ENCODE data around the gene CDR2. TPM values are rescaled to one million over a fixed set of nuclear protein-coding genes. Genes with fewer than 3 reads are reported as not detected.

CDR2 gene
- total RNA-seq, 1 donor from 2014 or later, result 57.6 TPM

GRCh38 chr16:22316411-22316811 lies 58.0 kb downstream of the CDR2 start:
- Histone ChIP-seq H4K20me1 (ENCODE audit: insufficient read depth, low read length) (peaks cover 10% of the 10 kb centered on the region), H3K36me3 (ENCODE audit: insufficient read depth, low read length) (peaks cover 7% of the 10 kb centered on the region), H3K4me3 (ENCODE audit: insufficient read depth, low read depth, low read length) (no peak overlapping the region), H3K4me1 (ENCODE audit: insufficient read depth, low read length) (no peaks in the 10 kb centered on the region), H3K27ac (ENCODE audit: low read depth, low read length) (no peak overlapping the region), H2AFZ (ENCODE audit: low read depth, low read length) (no peak overlapping the region), H3K4me2 (ENCODE audit: low read length) (no peak overlapping the region), H3K9ac (ENCODE audit: low read length) (no peak overlapping the region), H3K27me3 (ENCODE audit: insufficient read depth, low read length) (no peaks in the 10 kb centered on the region), H3K79me2 (ENCODE audit: insufficient read depth, low read length) (no peaks in the 10 kb centered on the region), H3K9me3 (ENCODE audit: insufficient read depth, low read depth, low read length) (no peaks in the 10 kb centered on the region)
- Mint-ChIP-seq H3K27me3 (ENCODE audit: low read depth, unreplicated experiment) (no peaks in the 10 kb centered on the region), H3K36me3 (ENCODE audit: low read depth, unreplicated experiment) (peaks cover 17% of the 10 kb centered on the region), H3K4me1 (ENCODE audit: low read depth, unreplicated experiment) (no peaks in the 10 kb centered on the region), H3K27ac (ENCODE audit: unreplicated experiment) (no peak overlapping the region), H3K4me3 (ENCODE audit: unreplicated experiment) (no peak overlapping the region), H3K9me3 (ENCODE audit: unreplicated experiment) (no peaks in the 10 kb centered on the region)
- FAIRE-seq, result no peak
- TF ChIP-seq CTCF (IDR thresholded peaks at IDR 0.05; ENCODE audit: insufficient read depth, low read depth, low read length) (no peak), EZH2 (IDR thresholded peaks at IDR 0.05; ENCODE audit: insufficient read depth, low read length) (no peak)
- DNase-seq (ENCODE audit: low read depth), result no peak

DNA sequence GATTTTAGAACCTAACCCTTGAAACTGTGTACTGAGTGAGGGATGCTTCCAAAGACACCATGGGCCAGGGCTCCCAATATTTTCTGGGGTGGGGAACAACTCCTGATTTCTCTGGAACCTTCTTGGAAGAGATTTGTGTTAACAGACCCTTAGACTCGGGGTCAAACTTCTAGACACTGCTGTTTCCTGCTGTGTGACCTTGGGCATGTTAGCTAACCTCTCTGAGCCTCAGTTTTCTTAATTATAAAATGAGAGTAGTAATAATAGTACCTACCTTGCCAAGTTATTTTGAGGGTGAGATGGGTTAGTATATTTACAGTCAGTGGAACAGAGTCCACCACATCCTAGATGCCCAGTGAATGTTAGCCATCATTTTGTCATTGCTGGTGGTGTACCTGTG lies 58.4 kb downstream of the CDR2 start:
- DNase-seq (ENCODE audit: low read depth) (no peak), FAIRE-seq (no peak)
- H3K4me1 Mint-ChIP-seq (ENCODE audit: low read depth, unreplicated experiment), result no peaks in the 10 kb centered on the region
- Histone ChIP-seq H3K4me3 (ENCODE audit: insufficient read depth, low read depth, low read length) (no peak overlapping the region), H3K27ac (ENCODE audit: low read depth, low read length) (no peak overlapping the region), H3K36me3 (ENCODE audit: insufficient read depth, low read length) (peaks cover 7% of the 10 kb centered on the region), H3K4me2 (ENCODE audit: low read length) (no peak overlapping the region), H3K79me2 (ENCODE audit: insufficient read depth, low read length) (no peaks in the 10 kb centered on the region), H4K20me1 (ENCODE audit: insufficient read depth, low read length) (peaks cover 6% of the 10 kb centered on the region), H3K27me3 (ENCODE audit: insufficient read depth, low read length) (no peaks in the 10 kb centered on the region), H3K9me3 (ENCODE audit: insufficient read depth, low read depth, low read length) (no peaks in the 10 kb centered on the region), H3K4me1 (ENCODE audit: insufficient read depth, low read length) (no peaks in the 10 kb centered on the region), H2AFZ (ENCODE audit: low read depth, low read length) (no peak overlapping the region), H3K9ac (ENCODE audit: low read length) (no peak overlapping the region)
- H3K9me3 Mint-ChIP-seq (ENCODE audit: unreplicated experiment), result no peaks in the 10 kb centered on the region
- no peak overlapping the region for H3K4me3 Mint-ChIP-seq (ENCODE audit: unreplicated experiment)
- peaks cover 17% of the 10 kb centered on the region for H3K36me3 Mint-ChIP-seq (ENCODE audit: low read depth, unreplicated experiment)
- H3K27me3 Mint-ChIP-seq (ENCODE audit: low read depth, unreplicated experiment), result no peaks in the 10 kb centered on the region
- no peak overlapping the region for H3K27ac Mint-ChIP-seq (ENCODE audit: unreplicated experiment)
- TF ChIP-seq CTCF (IDR thresholded peaks at IDR 0.05; ENCODE audit: insufficient read depth, low read depth, low read length), result no peak

GRCh38 chr16:22314661-22315626 lies 59.5 kb downstream of the CDR2 start:
- Histone ChIP-seq H3K27ac (ENCODE audit: low read depth, low read length) (no peak overlapping the region), H3K36me3 (ENCODE audit: insufficient read depth, low read length) (peaks cover 9% of the 10 kb centered on the region), H3K4me2 (ENCODE audit: low read length) (no peak overlapping the region), H3K9me3 (ENCODE audit: insufficient read depth, low read depth, low read length) (no peaks in the 10 kb centered on the region), H3K4me3 (ENCODE audit: insufficient read depth, low read depth, low read length) (no peak overlapping the region), H2AFZ (ENCODE audit: low read depth, low read length) (no peak overlapping the region), H3K27me3 (ENCODE audit: insufficient read depth, low read length) (no peaks in the 10 kb centered on the region), H3K79me2 (ENCODE audit: insufficient read depth, low read length) (no peaks in the 10 kb centered on the region), H3K9ac (ENCODE audit: low read length) (no peak overlapping the region), H3K4me1 (ENCODE audit: insufficient read depth, low read length) (no peaks in the 10 kb centered on the region), H4K20me1 (ENCODE audit: insufficient read depth, low read length) (no peaks in the 10 kb centered on the region)
- H3K4me1 Mint-ChIP-seq (ENCODE audit: low read depth, unreplicated experiment), result no peaks in the 10 kb centered on the region
- H3K27ac Mint-ChIP-seq (ENCODE audit: unreplicated experiment), result no peak overlapping the region
- FAIRE-seq (no peak), DNase-seq (ENCODE audit: low read depth) (no peak)
- peak overlapping the region; percentile 15 for H3K4me3 Mint-ChIP-seq (ENCODE audit: unreplicated experiment)
- peaks cover 17% of the 10 kb centered on the region for H3K36me3 Mint-ChIP-seq (ENCODE audit: low read depth, unreplicated experiment)
- H3K27me3 Mint-ChIP-seq (ENCODE audit: low read depth, unreplicated experiment), result no peaks in the 10 kb centered on the region
- no peak for TF ChIP-seq CTCF (IDR thresholded peaks at IDR 0.05; ENCODE audit: insufficient read depth, low read depth, low read length)
- no peak for TF ChIP-seq EZH2 (IDR thresholded peaks at IDR 0.05; ENCODE audit: insufficient read depth, low read length)
- no peaks in the 10 kb centered on the region for H3K9me3 Mint-ChIP-seq (ENCODE audit: unreplicated experiment)

Data from astrocyte (in vitro differentiated cells and primary cell).